ENCODE results near the gene SKA3.
"Not testable (repeated sequence)": the region's sequence is repeated elsewhere in the genome, so short reads cannot be mapped to it uniquely, and the experiment has no call there.

Gene SKA3

GRCh38 chr13:21176982-21177284, 581 bp upstream of the SKA3 start:
- TF ChIP-seq CTCF (IDR thresholded peaks at IDR 0.05; ENCODE audit: insufficient read depth, low read depth, low read length, missing control alignments), result no peak
- no peak for DNase-seq (ENCODE audit: low read depth)
- peak overlapping the region; percentile 80 for H3K4me3 ChIP-seq (ENCODE audit: low read length)

- TF ChIP-seq CTCF (IDR thresholded peaks at IDR 0.05; ENCODE audit: insufficient read depth, low read depth, low read length, missing control alignments), result no peak
- peak overlapping the region; percentile 80 for H3K4me3 ChIP-seq (ENCODE audit: low read length)
- no peak for DNase-seq (ENCODE audit: low read depth)
These were observed 617 bp downstream of the SKA3 start for GRCh38 chr13:21175656-21176214.

DNA sequence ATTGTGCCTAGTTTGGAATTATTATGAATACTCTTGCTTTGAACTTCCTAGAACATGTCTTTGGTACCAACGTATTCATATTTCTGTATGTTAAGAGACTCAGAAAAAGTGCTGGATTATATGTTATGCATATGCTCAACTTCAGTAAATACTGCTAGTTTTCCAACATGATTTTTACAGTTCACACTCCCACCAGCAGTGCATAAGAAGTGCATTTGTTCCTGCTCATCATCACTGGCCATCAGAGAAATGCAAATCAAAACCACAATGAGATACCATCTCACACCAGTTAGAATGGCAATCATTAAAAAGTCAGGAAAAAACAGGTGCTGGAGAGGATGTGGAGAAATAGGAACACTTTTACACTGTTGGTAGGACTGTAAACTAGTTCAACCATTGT, 2.6 kb downstream of the SKA3 start:
- not testable (repeated sequence) for DNase-seq (ENCODE audit: low read depth); H3K4me3 ChIP-seq (ENCODE audit: low read length)

- no peak for TF ChIP-seq CTCF (IDR thresholded peaks at IDR 0.05; ENCODE audit: insufficient read depth, low read depth, low read length, missing control alignments)
- DNase-seq (ENCODE audit: low read depth), result no peak
- no peak overlapping the region for H3K4me3 ChIP-seq (ENCODE audit: low read length)
These were observed 4.9 kb downstream of the SKA3 start for GRCh38 chr13:21171420-21171819.

DNA sequence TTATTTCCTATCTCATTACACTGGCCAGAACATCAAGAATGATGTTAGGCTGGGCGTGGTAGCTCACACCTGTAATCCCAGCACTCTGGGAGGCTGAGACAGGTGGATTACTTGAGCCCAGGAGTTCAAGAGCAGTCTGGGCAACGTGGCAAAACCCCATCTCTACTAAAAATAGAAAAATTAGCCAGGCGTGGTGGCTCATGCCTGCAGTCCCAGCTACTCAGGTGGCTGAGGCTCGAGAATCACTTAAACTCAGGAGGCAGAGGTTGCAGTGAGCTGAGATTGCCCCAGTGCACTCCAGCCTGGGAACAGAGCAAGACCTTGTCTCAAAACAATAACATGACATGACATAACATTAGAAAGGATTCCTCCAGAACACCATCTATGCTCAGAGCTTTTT, 10.7 kb downstream of the SKA3 start:
- DNase-seq (ENCODE audit: low read depth); H3K4me3 ChIP-seq (ENCODE audit: low read length): not testable (repeated sequence)

DNA sequence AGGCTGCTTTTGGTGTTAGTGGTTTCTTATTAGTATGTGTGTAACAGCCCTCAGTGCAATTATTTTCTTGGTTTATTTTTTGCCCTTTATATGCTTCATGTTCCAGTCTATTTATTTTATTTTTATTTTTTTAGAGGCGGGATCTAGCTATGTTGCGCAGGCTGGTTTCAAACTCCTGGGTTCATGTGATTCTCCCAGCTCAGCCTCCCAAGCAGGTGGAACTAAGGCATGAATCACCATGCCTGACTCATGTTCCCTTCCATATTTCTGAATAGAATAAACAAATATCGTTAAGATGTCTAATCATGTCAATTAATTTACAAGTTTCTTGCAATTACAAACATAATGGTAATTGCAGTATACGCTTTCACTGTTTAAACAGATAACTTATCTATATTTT, 11.7 kb downstream of the SKA3 start:
- TF ChIP-seq CTCF (IDR thresholded peaks at IDR 0.05; ENCODE audit: insufficient read depth, low read depth, low read length, missing control alignments), result no peak
- DNase-seq (ENCODE audit: low read depth), result peak; percentile 71
- H3K4me3 ChIP-seq (ENCODE audit: low read length), result no peak overlapping the region

- TF ChIP-seq CTCF (IDR thresholded peaks at IDR 0.05; ENCODE audit: insufficient read depth, low read depth, low read length, missing control alignments), result no peak
- H3K4me3 ChIP-seq (ENCODE audit: low read length), result no peak overlapping the region
- DNase-seq (ENCODE audit: low read depth), result no peak
These were observed 24.0 kb downstream of the SKA3 start for GRCh38 chr13:21152251-21152899.

DNA sequence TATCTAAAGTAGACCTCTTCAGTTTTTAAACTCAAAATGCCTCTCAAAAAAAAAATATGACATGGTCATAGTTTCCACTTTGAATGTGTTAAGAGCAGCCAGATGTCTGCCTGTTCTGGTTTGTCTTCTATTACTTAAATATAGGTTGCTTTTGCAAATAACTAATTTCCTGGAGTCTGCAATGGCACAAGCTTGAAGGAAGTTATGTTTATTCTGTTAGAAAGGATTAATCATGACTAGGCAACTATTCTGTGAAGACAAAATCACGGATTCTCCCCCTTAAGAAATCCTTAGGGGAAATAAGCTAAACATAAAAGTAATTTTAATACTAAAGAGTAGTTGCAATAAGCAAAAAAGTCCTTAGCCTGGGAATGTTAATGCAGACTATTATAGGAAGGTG, 26.3 kb downstream of the SKA3 start:
- no peak for DNase-seq (ENCODE audit: low read depth)
- H3K4me3 ChIP-seq (ENCODE audit: low read length), result no peak overlapping the region
- no peak for TF ChIP-seq CTCF (IDR thresholded peaks at IDR 0.05; ENCODE audit: insufficient read depth, low read depth, low read length, missing control alignments)

All from epithelial cell of esophagus (primary cell).